Activated naive CD8-positive, alpha-beta T cell treated with anti-CD3 and anti-CD28 coated beads, Interleukin-2, amount 50 U/mL, for 16 hours (primary cell): ENCODE measurements around the gene CISH.

Experiments used
- DNase-seq: peaks from one replicate; pipeline ENCODE4 v3.0.0-alpha.2; 2020; ENCODE audit warnings: low read depth, low spot score

Gene CISH

GRCh38 chr3:50637011-50637410, 25.4 kb upstream of the CISH start:
- DNase-seq, result no peak

GRCh38 chr3:50635066-50635465, 23.5 kb upstream of the CISH start:
- no peak for DNase-seq

GRCh38 chr3:50633230-50633790, 21.7 kb upstream of the CISH start:
- DNase-seq, result no peak

GRCh38 chr3:50632450-50632849, 20.9 kb upstream of the CISH start:
- no peak for DNase-seq

GRCh38 chr3:50630877-50631276, 19.3 kb upstream of the CISH start:
- no peak for DNase-seq

- DNase-seq, result no peak
Measured at GRCh38 chr3:50630394-50630793, 18.8 kb upstream of the CISH start.

- no peak for DNase-seq
Measured at GRCh38 chr3:50628601-50629000, 17.0 kb upstream of the CISH start.

GRCh38 chr3:50627407-50628051, 16.0 kb upstream of the CISH start:
- no peak for DNase-seq

GRCh38 chr3:50626401-50626800, 14.8 kb upstream of the CISH start:
- DNase-seq, result no peak

GRCh38 chr3:50625231-50626182, 13.9 kb upstream of the CISH start:
- no peak for DNase-seq

GRCh38 chr3:50624634-50625033, 13.1 kb upstream of the CISH start:
- DNase-seq, result no peak

- no peak for DNase-seq
Measured at GRCh38 chr3:50623840-50624474, 12.4 kb upstream of the CISH start.

- DNase-seq, result no peak
Measured at GRCh38 chr3:50622881-50623280, 11.3 kb upstream of the CISH start.

GRCh38 chr3:50620820-50621219, 9.2 kb upstream of the CISH start:
- DNase-seq, result no peak

GRCh38 chr3:50620420-50620819, 8.8 kb upstream of the CISH start:
- no peak for DNase-seq

GRCh38 chr3:50617911-50618481, 6.4 kb upstream of the CISH start:
- no peak for DNase-seq

GRCh38 chr3:50617096-50617791, 5.7 kb upstream of the CISH start, which contains the start of gene MAPKAPK3:
Gene MAPKAPK3, plus strand, starts transcription at chr3:50617151. Its CDS starts 415 bp downstream, at chr3:50617566.
- DNase-seq, result no peak

GRCh38 chr3:50616770-50617095, 5.2 kb upstream of the CISH start:
- peak; percentile 90 for DNase-seq

GRCh38 chr3:50616003-50616769, 4.6 kb upstream of the CISH start:
- DNase-seq, result peak; percentile 71

GRCh38 chr3:50615190-50615589, 3.6 kb upstream of the CISH start:
- DNase-seq, result no peak
